GM11168 (cell line): ENCODE measurements around the gene CCDC39.

Source experiments
- in situ Hi-C: fragments of 300-500 bp; cut with MboI; formaldehyde crosslinking; loops from one replicate; pipeline ENCODE4 v1.12.0; 2022; ENCODE audit warnings: low sequenced_read_pairs; ENCODE audit not compliant: unreplicated experiment

The CCDC39 gene

GRCh38 chr3:180626844-180627243 is 52.4 kb downstream of the CCDC39 start:
- in situ Hi-C loops, result no loop called here

DNA sequence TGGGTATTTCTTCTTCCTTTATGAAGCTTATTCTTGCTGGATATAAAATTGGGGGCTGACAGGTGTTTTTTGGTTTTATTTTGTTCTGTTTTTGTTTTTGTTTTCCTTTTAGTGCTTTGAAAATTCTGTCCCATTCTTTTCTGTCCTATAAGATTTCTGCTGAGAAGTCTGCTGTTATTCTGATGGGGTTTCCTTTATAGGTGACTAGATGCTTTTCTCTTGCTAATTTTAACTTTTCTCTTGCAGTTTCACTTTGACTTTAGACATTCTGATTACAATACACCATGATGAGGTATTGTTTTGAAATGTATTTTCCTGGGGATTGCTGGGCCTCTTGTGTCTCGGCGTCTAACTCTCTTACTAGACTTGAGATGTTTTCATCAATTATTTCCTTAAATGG is 54.6 kb downstream of the CCDC39 start:
- in situ Hi-C loops, result loop anchor here (25.0 kb wide), 1 partner anchor 288 kb away; the partner anchor contains the start of gene FXR1

DNA sequence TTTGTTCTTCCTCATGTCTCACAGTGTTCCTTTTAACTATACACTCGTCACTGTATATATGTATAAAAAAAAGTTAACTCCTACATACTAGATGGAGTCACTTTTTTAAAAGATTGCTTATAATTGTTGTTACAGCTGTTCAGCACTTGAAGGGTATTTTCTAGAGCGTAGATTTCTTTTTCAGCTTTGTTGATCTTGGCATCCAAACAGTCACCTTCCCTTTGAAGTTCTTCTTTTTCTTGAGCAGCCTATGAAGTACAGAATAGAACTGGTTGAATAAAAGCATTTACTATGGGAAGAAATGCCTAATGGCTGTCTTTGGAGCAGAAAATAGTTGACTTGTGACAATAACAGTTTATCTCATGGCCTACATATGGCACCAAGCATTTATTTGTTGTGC is 59.6 kb downstream of the CCDC39 start:
- in situ Hi-C loops, result loop anchor here (25.0 kb wide), 1 partner anchor 293 kb away; the partner anchor contains the start of gene FXR1

DNA sequence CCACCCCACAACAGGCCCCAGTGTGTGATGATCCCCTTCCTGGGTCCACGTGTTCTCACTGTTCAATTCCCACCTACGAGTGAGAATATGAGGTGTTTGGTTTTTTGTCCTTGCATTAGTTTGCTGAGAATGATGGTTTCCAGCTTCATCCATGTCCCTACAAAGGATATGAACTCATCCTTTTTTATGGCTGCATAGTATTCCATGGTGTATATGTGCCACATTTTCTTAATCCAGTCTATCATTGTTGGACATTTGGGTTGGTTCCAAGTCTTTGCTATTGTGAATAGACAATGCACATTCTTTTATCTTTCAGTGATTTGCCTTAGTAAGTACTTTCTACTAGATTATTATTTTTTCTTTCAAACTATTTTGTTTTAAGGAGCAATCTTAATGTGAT is 60.7 kb downstream of the CCDC39 start:
- in situ Hi-C loops, result loop anchor here (25.0 kb wide), 1 partner anchor 294 kb away; the partner anchor contains the start of gene FXR1

GRCh38 chr3:180617049-180617448 is 62.2 kb downstream of the CCDC39 start:
- in situ Hi-C loops, result loop anchor here (25.0 kb wide), 1 partner anchor 295 kb away; the partner anchor contains the start of gene FXR1

- in situ Hi-C loops, result loop anchor here (25.0 kb wide), 1 partner anchor 296 kb away; the partner anchor contains the start of gene FXR1
Measured at GRCh38 chr3:180615954-180616353, 63.3 kb downstream of the CCDC39 start.

DNA sequence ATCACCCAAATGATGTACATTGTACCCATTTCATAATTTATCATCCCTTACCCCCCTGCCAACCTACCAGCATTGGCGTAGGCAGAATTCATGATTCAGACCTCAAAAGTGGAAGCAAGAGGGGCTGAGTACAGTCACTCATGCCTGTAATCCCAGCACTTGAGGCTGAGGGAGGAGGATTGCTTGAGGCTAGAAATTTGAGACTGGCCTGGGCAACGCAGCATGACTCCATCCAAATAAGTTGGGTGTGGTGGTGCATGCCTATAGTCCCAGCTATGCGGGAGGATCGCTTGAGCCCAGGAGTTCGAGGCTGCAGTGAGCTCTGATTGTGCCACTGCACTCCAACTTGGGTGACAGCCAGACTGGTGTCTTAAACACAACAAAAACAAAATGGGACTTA is 66.9 kb downstream of the CCDC39 start:
- in situ Hi-C loops, result loop anchor here (25.0 kb wide), 1 partner anchor 300 kb away; the partner anchor contains the start of gene FXR1

- in situ Hi-C loops, result loop anchor here (25.0 kb wide), 1 partner anchor 301 kb away; the partner anchor contains the start of gene FXR1
Measured at GRCh38 chr3:180611006-180611405, 68.3 kb downstream of the CCDC39 start.

- in situ Hi-C loops, result loop anchor here (25.0 kb wide), 1 partner anchor 310 kb away; the partner anchor contains the start of gene FXR1
Measured at GRCh38 chr3:180601688-180602666, 77.3 kb downstream of the CCDC39 start, which contains the start of gene TTC14. Gene TTC14 (plus strand): TSS chr3:180602163. CDS start chr3:180602262, 99 bp downstream.

DNA sequence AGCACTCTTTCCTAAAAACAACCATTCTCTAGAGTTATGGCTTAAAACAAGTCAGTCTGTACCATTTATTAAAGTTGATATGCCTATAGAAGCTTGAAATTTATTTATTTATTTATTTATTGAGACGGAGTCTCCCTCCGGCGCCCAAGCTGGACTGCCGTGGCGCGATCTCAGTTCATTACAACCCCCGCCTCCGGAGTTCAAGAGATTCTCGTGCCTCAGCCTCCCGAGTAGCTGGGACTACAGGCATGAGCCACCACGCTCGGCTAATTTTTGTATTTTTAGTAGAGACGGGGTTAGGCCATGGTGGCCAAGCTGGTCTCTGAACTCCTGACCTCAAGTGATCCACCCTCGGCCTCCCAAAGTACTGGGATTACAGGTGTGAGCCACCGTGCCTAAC is 78.8 kb downstream of the CCDC39 start:
- in situ Hi-C loops, result loop anchor here (25.0 kb wide), 1 partner anchor 312 kb away; the partner anchor contains the start of gene FXR1

DNA sequence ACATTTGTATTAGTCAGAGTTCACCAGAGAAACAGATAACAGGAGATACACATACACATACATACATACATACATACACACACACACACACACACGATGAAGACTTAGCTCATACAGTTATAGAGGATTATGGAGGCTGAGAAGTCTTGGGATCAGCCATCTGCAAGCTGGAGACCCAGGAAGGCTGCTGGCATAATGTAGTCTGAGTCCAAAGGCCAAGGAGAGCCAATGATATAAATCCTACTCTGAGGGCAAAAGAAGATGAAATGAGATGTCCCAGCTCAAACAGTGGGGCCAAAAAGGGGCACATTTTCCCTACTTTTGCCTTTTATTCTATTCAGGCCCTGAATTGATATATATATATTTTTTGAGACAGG is 83.7 kb downstream of the CCDC39 start:
- in situ Hi-C loops, result loop anchor here (10.0 kb wide), 1 partner anchor 671 kb away; no protein-coding TSS in a partner anchor

DNA sequence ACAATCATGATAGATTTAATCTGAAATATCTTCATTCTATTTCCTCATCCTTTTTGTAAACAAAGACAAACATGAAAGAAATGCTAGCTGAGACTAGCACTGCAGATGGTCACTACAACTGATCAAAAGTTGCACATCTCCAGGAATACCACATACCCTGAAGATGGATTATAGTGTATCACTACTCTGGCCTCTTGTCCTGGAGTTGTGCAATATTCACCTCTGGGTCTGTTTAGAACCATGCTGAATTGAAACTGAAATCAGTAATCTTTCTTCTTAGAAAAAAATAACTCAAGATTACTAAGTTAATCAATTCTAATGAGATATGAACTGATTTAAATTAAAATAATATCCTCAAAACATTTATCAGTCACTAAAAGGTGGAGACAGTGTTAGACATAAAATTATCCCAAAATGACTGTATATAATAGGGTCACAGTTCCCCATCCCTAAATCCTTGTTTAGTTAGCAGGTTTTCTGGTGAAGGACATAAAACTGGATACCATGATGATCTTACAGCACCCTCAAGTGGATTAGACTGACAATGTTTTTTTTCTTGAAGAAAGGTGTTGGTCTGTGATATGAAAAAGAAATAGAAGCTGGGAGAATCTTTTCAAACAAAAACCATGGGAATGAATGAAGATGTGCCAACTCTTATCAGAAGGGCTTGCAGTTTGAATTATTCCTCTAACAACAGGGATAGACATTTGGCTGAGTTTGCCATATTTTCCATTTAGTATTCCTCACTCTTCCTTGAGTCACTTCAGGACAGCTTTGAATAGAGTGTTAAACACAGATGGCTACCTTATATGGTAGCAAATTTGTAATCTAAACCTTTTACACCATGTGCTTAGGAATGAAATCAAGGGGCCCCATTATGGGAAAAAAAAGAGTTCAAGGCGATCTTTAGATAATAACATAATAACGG is 84.4 kb downstream of the CCDC39 start:
- in situ Hi-C loops, result loop anchor here (10.0 kb wide), 1 partner anchor 670 kb away; no protein-coding TSS in a partner anchor

DNA sequence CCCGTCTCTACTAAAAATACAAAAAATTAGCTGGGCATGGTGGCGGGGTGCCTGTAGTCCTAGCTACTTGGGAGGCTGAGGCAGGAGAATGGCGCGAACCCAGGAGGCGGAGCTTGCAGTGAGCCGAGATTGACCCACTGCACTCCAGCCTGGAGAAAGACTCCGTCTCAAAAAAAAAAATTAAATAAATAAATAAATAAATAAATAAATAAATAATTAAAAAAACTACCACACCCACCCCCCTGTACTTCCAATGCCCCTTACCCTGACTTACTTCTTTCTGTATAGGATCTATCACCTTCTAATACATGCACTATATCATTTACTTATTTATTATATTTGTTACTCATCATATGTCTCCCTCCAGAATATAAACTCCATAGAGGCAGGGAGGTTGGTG is 85.7 kb downstream of the CCDC39 start:
- in situ Hi-C loops, result loop anchor here (10.0 kb wide), 1 partner anchor 669 kb away; no protein-coding TSS in a partner anchor

DNA sequence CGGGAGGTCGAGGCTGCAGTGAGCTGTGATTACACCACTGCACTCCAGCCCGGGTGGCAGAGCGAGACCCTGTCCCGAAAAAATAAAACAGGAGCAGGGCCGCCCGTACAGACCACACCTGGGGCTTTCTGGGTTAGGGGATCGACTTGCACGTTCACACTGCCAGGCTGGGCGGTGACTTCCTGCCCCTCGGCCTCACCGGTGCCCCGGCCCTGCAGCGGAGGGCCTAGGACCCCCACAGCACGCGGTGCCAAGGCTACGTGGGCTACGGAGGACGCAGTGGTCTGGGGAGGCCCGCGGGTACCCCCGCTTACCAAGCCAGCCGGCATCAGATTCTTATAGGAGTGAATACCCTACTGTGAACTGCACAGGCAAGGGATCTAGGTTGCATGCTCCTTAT is 88.9 kb downstream of the CCDC39 start:
- in situ Hi-C loops, result loop anchor here (10.0 kb wide), 1 partner anchor 666 kb away; no protein-coding TSS in a partner anchor

GRCh38 chr3:180580934-180581333 is 98.4 kb downstream of the CCDC39 start:
- in situ Hi-C loops, result no loop called here

GRCh38 chr3:180575571-180575970 is 103.7 kb downstream of the CCDC39 start:
- in situ Hi-C loops, result no loop called here

- in situ Hi-C loops, result no loop called here
Measured at GRCh38 chr3:180571831-180572598, 107.3 kb downstream of the CCDC39 start.

DNA sequence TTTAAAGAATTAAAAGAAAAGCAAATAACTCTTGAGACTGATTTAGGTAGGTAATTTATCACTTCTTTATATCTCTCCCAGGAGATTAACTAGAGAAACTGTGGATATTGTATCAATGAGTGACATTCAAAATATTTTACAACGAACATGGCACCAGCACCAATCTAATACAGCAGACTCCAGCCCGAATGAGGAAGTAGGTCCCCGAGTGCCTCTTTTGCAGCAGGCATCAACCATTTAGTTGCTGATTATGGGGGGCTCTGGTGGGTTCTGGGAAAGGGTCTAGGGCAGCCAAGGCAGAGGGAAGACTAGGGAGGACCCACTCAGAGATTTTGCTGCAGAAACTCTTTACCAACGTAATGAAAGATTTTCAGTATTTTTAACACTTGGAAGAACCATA is 109.1 kb downstream of the CCDC39 start:
- in situ Hi-C loops, result no loop called here

GRCh38 chr3:180564676-180565075 is 114.6 kb downstream of the CCDC39 start:
- in situ Hi-C loops, result no loop called here
